Skin of body (tissue), 2 donors: ENCODE measurements around the gene TAF3. TPM values are rescaled to one million over a fixed set of nuclear protein-coding genes. Genes with fewer than 3 reads are reported as not detected.
"Not testable (repeated sequence)": the region's sequence is repeated elsewhere in the genome, so short reads cannot be mapped to it uniquely, and the experiment has no call there.

Experiments used
- DNase-seq: peaks from one replicate; lab custom pipeline; 2025; lab: John Stamatoyannopoulos, UW
- total RNA-seq: library from RNA; depleted of rRNA; stranded (reverse); fragments of >200 nt; gene quantifications from one replicate; pipeline ENCODE4 v1.2.3, GENCODE V29; 2014

The TAF3 gene
- total RNA-seq, 1 donor from 2014 or later, result 3.2 TPM

GRCh38 chr10:8026349-8027259 is 208.3 kb downstream of the TAF3 start:
- no peak for DNase-seq

- not testable (repeated sequence) for DNase-seq
Observed at GRCh38 chr10:8031211-8031610, 212.9 kb downstream of the TAF3 start.

GRCh38 chr10:8032558-8032957 is 214.3 kb downstream of the TAF3 start:
- DNase-seq, result no peak

- DNase-seq, result no peak
Observed at GRCh38 chr10:8033812-8034465, 215.6 kb downstream of the TAF3 start.

GRCh38 chr10:8034466-8035005 is 216.2 kb downstream of the TAF3 start:
- DNase-seq, result no peak

GRCh38 chr10:8035006-8035640 is 216.8 kb downstream of the TAF3 start:
- DNase-seq, result no peak

- no peak for DNase-seq
Observed at GRCh38 chr10:8035641-8036470, 217.6 kb downstream of the TAF3 start.

GRCh38 chr10:8036506-8037198 is 218.3 kb downstream of the TAF3 start:
- DNase-seq, result no peak

GRCh38 chr10:8037199-8037801 is 219.0 kb downstream of the TAF3 start:
- DNase-seq, result no peak

- no peak for DNase-seq
Observed at GRCh38 chr10:8037941-8038894, 219.9 kb downstream of the TAF3 start.

- DNase-seq, result no peak
Observed at GRCh38 chr10:8039321-8039881, 221.1 kb downstream of the TAF3 start.

- DNase-seq, result no peak
Observed at GRCh38 chr10:8040651-8041050, 222.3 kb downstream of the TAF3 start.

GRCh38 chr10:8041284-8041991 is 223.1 kb downstream of the TAF3 start:
- DNase-seq, result no peak

GRCh38 chr10:8041992-8042720 is 223.9 kb downstream of the TAF3 start:
- no peak for DNase-seq

- DNase-seq, result no peak
Observed at GRCh38 chr10:8042721-8043568, 224.6 kb downstream of the TAF3 start.
